ENCODE data around the gene CLEC20A. TPM values are rescaled to one million over a fixed set of nuclear protein-coding genes. Genes with fewer than 3 reads are reported as not detected.

CLEC20A gene
- total RNA-seq, 2 donors from 2014 or later: not detected

- H3K4me1 ChIP-seq (replicated peaks): no peaks in the 10 kb centered on the region
- H3K9me3 ChIP-seq: no peaks in the 10 kb centered on the region
- 97% methylated on average over 11 of the region's 11 CpGs for WGBS
- DNase-seq (ENCODE audit: low spot score): no peak
- H3K4me3 ChIP-seq: no peak overlapping the region
- TF ChIP-seq POLR2A (IDR thresholded peaks at IDR 0.05): no peak
- no peak for TF ChIP-seq POLR2AphosphoS5 (IDR thresholded peaks at IDR 0.05)
- no peak for TF ChIP-seq CTCF (IDR thresholded peaks at IDR 0.05)
- no peak overlapping the region for H3K27ac ChIP-seq
- no peaks in the 10 kb centered on the region for H3K36me3 ChIP-seq
- H3K27me3 ChIP-seq (replicated peaks; ENCODE audit: insufficient read depth): no peaks in the 10 kb centered on the region
- intact Hi-C loops (cut with DNase I): no loop called here
These were observed 24.0 kb upstream of the CLEC20A start for GRCh38 chr1:178520803-178521202.

GRCh38 chr1:178518894-178519293, 22.1 kb upstream of the CLEC20A start:
- no peak for DNase-seq (ENCODE audit: low spot score)
- no peaks in the 10 kb centered on the region for H3K9me3 ChIP-seq
- TF ChIP-seq CTCF (IDR thresholded peaks at IDR 0.05) (no peak), POLR2A (IDR thresholded peaks at IDR 0.05) (no peak), POLR2AphosphoS5 (IDR thresholded peaks at IDR 0.05) (no peak)
- no peaks in the 10 kb centered on the region for H3K36me3 ChIP-seq
- 65% methylated on average over 4 of the region's 4 CpGs for WGBS
- no peak overlapping the region for H3K4me3 ChIP-seq
- H3K27ac ChIP-seq: no peak overlapping the region
- intact Hi-C loops (cut with DNase I): no loop called here
- H3K4me1 ChIP-seq (replicated peaks): no peaks in the 10 kb centered on the region
- no peaks in the 10 kb centered on the region for H3K27me3 ChIP-seq (replicated peaks; ENCODE audit: insufficient read depth)

GRCh38 chr1:178516110-178516509, 19.3 kb upstream of the CLEC20A start:
- Histone ChIP-seq H3K27me3 (replicated peaks; ENCODE audit: insufficient read depth) (no peaks in the 10 kb centered on the region), H3K9me3 (no peaks in the 10 kb centered on the region), H3K4me1 (replicated peaks) (no peaks in the 10 kb centered on the region), H3K27ac (no peak overlapping the region), H3K4me3 (no peak overlapping the region), H3K36me3 (no peaks in the 10 kb centered on the region)
- 95% methylated on average over 4 of the region's 4 CpGs for WGBS
- intact Hi-C loops (cut with DNase I): no loop called here
- TF ChIP-seq CTCF (IDR thresholded peaks at IDR 0.05) (no peak), POLR2A (IDR thresholded peaks at IDR 0.05) (no peak)
- DNase-seq (ENCODE audit: low spot score): no peak

- Histone ChIP-seq H3K27me3 (replicated peaks; ENCODE audit: insufficient read depth) (no peaks in the 10 kb centered on the region), H3K9me3 (no peaks in the 10 kb centered on the region), H3K4me3 (no peak overlapping the region), H3K4me1 (replicated peaks) (no peaks in the 10 kb centered on the region), H3K36me3 (no peaks in the 10 kb centered on the region), H3K27ac (no peak overlapping the region)
- intact Hi-C loops (cut with DNase I): no loop called here
- 48% methylated on average over 14 of the region's 14 CpGs for WGBS
- DNase-seq (ENCODE audit: low spot score): no peak
- TF ChIP-seq POLR2A (IDR thresholded peaks at IDR 0.05) (no peak), CTCF (IDR thresholded peaks at IDR 0.05) (no peak), POLR2AphosphoS5 (IDR thresholded peaks at IDR 0.05) (no peak)
These were observed 16.7 kb upstream of the CLEC20A start for GRCh38 chr1:178513278-178513983.

- Histone ChIP-seq H3K27ac (no peak within 1 kb of the TSS), H3K9me3 (no peaks in the 10 kb centered on the region), H3K27me3 (replicated peaks; ENCODE audit: insufficient read depth) (no peaks in the 10 kb centered on the region), H3K36me3 (no peaks in the 10 kb centered on the region), H3K4me3 (no peak within 1 kb of the TSS), H3K4me1 (replicated peaks) (no peaks in the 10 kb centered on the region)
- DNase-seq (ENCODE audit: low spot score): no peak
- no peak for TF ChIP-seq CTCF (IDR thresholded peaks at IDR 0.05)
- TF ChIP-seq POLR2A (IDR thresholded peaks at IDR 0.05): no peak
- 96% methylated on average over 19 of the region's 19 CpGs for WGBS
- intact Hi-C loops (cut with DNase I): no loop called here
These were observed 16.0 kb upstream of the CLEC20A start, which contains the start of gene TEX35 for GRCh38 chr1:178512566-178513277. TEX35 (plus strand) TSS chr1:178513109; CDS start chr1:178513189, 80 bp downstream.

Data from prostate gland (tissue), 2 donors.